ENCODE results near the gene APOBEC3H.

Gene APOBEC3H

DNA sequence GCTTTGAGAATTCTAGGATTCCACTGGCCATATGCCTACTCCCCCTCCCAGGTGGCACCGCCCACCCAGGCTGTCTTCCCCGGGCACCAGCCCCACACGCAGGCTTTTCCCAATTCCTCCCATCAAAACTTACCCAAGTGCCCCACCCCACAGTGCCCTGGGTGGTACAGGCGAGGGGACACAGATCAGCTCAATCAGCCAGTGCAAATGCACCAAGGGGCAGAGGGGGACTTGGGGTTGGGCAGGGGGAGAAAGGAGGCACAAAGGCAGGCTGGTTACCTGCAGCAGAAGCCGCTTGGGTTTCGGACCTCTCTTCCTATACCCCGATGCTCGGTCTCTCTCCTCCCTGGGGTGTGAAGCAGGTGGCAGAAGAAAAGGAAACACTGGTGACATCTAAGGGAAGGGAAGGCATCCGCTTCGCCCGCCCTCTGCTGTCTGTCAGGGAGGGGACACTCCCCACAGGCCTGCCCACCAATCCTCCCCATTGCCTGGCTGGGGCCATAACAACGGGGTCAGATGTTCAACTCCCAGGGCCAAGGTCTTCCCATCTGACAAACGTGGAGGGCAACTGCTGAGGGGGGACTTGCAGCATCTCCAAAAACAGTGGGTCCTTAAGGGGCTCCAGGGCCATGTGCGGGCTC, 41.4 kb downstream of the APOBEC3H start:
- no peak for DNase-seq

DNA sequence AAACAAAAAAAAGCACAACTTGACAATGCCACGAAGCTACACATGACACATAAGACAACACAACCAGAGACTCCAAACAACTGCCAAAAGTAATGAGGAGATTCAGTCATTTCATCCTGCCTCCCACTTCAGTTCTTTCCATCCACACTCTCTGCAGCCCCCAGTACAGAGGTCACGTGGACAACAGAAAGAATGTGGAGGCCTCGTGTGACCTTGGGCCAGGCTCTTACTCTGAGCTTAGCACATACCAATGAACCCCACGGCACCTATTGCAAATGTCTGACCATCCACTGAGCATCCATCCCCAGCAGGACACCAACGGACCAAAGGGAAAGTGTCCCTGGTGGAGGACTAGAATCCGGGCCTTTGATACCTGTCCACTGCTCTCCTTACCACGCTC, 42.9 kb downstream of the APOBEC3H start:
- no peak for DNase-seq

DNA sequence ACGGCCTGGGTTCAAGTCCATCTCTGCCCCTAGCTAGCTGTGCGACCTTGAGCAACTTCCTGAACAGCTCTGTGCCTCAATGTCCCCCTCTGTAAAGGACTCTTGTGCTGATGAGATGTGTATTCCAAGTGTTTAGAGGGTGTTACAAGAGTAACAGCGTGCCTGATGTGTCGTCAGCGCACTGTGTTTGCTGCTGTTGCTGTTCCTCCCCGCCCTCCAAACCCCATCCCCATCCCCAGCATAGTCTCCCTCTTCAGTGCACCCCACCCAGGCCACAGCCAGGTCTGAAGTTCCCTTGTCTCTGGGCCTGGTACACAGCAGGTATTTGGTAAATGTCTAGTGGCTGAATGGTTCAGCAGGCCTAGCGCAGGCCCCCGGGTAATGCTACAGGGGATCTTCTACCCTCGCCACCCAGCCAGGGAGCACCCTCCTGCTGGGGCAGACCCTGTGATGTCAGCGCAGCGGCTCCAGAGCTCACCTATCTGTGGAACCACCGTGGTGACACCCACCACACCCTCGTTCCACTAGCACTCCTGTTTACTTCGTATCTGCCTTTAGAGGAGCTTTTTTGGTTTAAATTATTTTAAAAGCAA, 45.1 kb downstream of the APOBEC3H start:
- DNase-seq: no peak

DNA sequence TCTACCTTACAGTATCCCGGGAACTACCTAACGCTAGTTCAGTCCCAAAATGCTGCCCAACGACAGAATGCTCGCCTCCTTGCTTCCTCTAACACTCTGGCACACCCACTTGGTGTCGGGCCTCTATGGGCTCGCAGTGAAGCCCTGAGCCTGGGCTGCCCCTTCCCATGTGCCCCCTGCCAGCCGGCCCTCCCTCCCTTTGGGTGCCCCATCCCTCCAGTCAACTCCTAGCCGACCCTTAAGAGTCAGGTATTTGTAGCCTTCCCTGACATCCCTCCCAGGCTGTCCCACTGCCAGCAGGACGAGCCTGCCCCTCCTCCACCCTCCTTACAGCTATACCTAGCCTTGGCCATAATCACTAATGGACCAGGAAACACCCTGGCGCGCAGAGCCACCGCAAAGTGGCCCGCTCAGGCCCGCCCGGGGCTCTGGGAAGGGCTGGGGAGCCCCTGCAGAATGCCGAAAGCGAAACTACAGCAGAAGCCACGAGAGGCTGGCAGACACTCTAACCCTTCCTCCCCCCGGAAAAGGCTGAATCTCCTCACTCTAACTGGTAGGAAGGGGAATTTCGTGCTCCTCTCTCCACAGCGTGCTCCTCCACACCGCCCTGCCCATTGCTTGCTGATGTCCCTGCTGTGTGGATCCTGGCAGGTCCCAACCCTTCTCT, 47.2 kb downstream of the APOBEC3H start:
- peak; percentile 23 for DNase-seq

DNA sequence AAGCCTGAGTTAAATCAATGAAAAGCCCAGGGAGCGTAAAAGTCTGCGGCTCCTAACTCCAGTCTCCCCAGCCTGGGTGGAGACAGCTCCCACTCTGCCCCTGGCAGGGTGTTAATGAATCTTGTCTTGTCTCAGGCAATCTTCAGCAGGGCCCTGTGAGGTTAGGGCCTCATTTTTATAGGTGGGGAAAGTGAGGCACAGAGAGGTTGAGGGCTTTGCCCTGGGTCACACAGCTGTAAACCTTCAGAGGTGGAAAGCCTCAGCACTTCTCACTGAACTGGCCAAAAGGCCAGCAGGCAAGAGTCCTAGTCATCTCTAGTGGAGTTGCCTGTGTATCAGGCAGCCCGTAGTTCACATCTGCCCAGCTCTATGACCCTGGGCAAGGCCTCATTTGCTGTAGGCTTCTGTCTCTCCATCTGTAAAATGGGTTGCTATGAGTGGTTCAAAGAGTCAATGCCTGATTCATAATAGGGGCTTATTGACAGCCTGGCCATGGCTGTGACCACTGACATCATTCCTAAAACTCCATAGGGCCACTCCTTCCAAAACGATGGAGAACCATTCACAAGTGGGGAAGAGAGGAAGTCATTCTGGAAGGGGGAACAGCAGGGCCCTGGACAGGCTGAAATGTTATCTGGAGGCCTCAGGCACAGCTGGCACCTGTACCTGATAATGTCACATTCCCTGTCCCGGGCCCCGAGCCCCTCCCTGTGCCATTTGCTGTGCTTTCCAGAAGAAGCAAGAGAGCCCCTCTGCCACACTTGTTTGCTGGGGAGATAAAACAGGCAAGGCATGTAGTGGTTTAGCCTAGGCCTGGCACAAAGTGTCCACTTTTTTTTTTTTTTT, 49.4 kb downstream of the APOBEC3H start:
- DNase-seq: no peak

DNA sequence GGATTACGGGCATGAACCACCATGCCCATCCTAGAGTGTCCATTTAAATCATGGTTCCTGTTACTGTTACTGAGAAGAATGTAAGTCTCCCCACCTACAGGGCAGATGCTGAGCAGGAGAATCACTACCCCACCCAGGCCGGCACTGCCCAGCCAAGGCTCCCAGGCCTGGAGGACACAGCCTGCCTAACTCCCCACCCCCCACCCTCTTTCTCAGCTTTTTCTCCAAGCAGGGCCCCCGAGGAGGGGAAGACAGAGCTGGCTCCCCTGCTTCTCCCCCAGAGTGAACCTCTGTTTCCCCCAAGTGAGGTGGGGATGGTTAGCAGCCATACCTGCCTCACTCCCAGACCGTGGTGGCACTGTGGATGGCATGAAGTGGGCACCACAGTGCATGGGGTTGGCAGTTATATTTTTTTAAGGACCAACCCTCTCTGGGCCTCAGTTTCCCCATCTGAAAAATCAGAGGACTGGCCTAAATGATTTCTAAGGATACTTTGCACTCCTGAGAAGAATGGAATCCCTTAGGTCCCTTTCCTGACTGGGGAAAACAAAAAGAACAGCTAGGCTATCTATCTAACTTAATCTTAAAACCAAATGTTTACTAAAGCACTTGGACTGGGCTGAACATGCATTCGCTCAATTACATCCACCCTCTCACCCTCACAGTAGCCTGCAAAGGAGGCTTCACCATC, 50.4 kb downstream of the APOBEC3H start:
- DNase-seq: no peak

DNA sequence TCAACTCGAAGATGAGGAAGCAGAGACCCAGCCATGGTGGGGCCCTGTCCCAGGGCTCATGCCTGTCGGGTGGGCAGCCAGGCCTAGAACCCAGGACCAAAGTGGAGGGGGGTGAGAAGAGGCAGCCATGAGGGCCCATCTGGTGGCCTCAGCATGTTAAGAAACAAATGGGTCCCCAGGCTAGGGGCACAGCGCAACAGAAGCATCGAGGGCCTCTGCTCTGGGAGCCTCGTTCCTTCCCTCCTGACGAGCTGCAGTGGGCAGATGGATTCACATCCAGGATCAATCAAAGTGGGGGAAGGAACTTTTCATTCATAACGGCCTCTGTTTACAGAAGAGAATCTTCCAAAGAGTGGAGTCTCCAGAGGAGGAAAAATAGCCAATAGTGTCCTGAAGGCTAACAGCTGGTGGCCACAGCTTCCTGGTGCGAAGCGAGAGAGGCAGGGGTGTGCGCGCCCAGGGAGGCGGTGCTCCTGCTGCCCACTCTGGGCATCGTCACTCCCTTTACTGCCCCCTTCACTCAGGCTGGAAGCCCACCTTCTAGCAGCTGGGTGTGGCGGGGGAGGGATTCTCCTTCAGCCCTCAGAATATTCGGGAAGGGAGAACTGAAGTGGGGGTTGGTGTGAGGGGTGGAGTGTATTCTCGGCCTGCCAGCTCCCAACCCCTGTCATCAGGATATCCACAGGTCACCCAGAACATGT, 51.1 kb downstream of the APOBEC3H start:
- no peak for DNase-seq

DNA sequence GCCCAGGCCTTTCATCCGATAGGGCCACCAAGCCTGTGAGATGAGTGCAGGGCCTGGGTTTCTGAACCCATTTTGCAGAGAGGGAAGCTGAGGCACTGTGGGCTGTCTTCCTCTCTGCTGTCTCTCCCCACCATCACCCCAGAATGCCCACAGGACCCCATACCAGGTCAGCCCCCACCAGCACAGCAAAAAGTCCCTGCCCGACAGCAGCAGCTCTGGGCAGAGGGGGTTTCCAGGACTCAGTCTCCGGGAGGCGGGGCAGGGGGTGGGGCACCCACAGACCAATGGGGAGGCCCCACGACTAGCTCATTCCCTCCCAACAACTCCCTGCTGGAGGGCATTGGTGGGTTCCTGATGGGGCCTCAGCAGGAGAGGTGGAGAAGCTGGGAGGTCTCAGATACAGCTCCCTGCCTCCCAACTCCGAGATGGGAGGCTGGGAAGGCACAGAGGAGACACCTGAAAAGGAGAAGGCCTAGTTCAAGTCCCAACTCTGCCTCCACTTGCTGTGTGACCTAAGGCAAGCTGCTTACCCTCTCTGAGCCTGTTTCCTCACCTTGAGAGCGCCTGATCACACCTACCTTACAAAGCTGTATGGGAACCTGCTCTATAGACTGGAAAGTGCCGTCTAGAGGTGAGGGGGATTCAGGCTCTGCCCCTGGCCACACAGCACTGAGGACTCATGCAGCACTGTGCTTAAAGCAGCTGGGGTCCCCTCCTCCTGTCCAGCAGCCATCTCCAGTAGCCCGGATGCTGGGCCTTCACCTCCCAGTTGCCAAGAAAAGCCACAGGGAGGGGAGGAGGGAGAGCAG, 51.9 kb downstream of the APOBEC3H start:
- peak; percentile 13 for DNase-seq

DNA sequence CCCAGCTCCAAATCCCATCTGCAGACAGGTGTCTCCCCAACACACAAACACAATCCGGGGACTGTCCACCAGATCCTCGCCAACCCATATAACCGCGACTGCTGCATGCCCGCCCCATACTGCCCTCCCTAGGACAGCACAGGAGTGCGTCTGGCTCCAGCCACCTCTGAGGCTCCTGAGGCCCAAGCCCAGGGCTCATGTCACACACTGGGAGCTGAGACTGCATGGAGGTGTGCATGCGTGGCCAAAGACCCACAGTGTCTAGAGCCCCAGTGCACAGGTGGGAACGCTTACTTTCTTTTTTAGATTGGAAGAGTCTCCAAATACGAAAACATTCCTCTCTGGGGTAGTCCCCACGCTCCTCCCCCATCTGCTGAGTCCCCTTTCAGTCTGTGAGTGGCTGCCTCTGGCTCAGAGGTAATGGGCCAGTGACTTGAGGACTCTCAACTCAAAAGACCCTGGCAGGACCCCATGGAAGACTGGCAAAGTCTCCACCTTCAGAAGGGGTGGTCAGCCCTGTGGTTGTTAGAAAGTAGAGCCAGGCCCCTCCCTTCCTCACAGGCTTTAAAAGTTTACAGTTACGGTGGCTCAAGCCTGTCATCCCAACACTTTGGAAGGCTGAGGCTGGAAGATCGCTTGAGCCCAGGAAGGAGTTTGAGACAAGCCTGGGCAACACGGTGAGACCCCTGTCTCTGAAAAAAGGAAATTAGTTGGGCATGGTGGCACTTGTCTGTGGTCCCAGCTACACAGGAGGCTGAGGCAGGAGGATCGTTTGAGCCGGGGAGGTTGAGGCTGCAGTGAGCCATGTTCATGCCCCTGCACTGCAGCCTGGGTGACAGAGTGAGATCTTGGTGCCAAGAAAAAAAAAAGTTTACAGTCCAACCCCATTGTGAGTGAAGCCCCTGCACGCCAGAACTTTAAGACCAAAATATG, 53.1 kb downstream of the APOBEC3H start:
- no peak for DNase-seq

DNA sequence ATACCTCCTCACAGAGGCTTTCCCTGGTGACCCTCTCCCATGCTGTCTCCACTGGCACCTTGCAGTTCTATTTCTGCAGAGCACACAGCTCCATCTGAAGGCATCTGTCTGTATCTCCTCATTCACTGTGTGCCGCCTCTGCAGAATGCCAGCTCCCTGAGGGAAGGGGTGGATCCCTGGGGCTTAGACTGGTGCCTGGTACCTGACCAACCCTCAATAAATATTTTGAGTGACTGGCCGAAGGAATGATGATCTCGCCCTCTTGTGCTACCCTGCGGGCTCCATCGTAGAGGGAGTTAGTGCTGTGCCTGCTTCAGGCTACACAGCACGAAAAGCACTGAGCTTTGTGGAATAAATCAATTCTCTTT, 53.8 kb downstream of the APOBEC3H start:
- no peak for DNase-seq

DNA sequence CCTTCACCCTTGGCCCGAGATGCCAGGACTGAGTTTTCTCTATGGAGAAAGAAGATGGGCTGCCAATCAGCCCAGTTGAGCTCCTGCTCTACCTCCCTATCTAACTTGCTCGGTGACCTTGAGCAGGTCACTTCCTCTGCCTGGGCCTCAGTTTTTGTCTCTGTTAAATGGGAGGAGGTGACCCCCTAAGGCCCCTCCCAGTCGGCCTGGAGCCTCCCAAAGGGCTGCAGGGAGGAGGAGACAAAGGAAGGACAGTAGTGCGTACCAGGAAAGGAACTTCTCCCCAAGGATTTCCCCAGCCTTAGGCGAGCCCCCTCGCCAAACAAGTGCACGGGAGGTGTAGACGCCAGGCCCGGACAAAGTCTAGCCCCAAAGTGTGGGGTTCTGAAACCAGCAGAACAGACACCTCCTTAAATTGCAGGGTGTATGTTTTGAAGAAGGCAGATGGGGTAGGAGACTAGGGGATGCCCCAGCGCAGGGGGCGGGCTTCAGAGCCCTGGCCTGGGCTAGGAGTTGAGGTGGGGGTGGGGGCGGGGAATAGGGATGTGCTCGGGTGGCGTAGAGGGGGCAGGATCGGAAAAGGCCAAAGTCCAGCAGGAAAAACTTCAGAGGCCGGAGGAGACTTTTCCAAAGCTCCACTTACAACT, 54.4 kb downstream of the APOBEC3H start:
- no peak for DNase-seq

DNA sequence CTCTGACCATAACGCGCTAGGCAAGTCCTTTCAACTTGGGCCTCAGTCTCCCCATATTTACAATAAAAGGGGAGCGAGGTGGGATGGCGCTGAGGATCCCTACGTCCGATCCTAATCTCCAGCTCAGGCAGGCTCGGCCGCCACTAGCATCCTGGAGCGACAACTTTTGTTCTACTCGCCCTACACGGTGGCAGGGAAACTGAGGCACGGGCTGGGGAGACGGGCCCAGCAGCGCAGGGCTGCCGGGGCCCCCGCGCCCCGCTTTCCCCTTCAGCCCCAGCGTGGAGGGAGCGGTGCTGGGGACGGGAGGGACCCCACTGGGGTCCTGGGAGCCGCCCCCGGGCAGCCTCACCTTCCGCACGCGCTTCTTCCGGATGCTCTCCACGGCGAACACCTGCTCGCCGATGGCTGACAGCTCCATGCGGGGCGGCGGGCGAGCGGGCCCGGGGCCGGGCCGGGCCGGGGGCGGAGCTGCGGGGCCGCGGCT, 55.0 kb downstream of the APOBEC3H start:
- no peak for DNase-seq

DNA sequence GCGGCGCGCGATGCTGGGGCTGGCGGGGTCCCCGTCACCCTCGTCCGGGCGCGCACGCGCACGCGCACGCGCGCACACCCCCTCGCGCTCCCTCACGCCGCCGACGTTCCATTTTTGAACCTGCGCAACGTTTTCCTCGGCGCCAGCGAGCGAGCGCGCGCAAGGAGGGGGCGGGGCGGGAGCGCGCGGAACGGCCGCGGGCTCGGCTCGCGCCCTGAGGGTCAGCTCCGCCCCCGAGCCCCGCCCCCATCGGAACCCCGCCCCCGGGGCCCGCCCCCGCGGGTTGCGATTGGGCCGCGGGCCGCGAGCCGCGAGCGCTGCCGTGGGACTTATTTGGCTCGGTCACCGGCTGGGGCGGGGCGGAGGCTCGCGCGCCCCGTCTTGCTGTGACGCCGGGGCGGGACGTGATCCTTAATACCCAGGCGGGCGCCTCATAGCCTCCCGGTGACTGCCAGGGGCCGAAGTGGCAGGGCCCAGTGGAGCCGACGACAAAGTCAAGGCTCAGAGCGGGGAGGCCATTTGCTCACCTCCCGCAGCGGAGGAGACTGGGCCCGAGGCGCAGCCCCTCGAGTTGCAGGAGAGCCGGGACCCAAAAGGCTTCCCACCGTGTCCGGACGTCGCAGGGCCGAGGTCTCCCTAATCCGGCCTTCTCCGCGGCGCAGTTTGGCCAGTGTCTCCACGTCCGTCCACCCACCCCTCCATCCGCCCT, 55.6 kb downstream of the APOBEC3H start, which contains the start of gene CBX7:
TSS of gene CBX7 (minus strand) at position 170 of the 709 bp plus-strand sequence. CDS start 236 bp downstream, outside the sequence.
- peak; percentile 83 for DNase-seq

DNA sequence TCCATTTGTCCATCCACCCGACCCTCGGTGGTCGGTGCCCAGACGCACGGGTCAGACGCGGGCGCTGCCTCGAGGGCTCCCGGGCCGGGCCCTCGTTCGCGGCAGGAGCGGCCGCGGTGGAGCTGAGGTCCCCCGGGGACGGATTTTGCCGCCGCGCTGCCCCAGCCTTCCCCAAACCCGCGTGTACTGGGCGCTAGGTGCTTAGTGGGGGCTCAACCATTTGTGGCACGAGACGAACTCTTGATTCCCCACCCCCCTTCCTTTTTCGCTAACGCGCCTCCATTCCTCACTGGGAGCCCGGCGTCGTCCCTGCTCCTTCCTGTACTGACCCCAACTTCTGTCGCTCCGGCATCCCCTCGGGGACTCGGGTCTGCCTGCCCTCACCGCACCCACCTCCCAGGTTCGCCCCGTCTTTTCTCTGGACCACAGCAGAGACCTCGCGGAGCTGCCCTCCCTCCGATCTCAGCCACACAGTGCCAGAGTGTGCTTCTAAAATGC, 56.2 kb downstream of the APOBEC3H start:
- no peak for DNase-seq

Measured in fibroblast of skin of right quadriceps (primary cell).